Endometrial microvascular endothelial cells (primary cell): ENCODE measurements around the gene JAZF1. TPM values are rescaled to one million over a fixed set of nuclear protein-coding genes. Genes with fewer than 3 reads are reported as not detected.

Experiments used
- in situ Hi-C: cut with HindIII; loops from 2 replicates; pipeline ENCODE4 v1.10.0; 2017; ENCODE audit warnings: low sequenced_read_pairs, low pct_unique_long_range_greater_than_20kb; ENCODE audit errors: inconsistent ontology term
- total RNA-seq: library from RNA; depleted of rRNA; stranded (reverse); fragments of >200 nt; gene quantifications from one replicate; pipeline ENCODE4 v1.2.3, GENCODE V29; 2015; ENCODE audit errors: inconsistent ontology term

The JAZF1 gene
- total RNA-seq, 1 donor from 2014 or later, result 8.9 TPM

DNA sequence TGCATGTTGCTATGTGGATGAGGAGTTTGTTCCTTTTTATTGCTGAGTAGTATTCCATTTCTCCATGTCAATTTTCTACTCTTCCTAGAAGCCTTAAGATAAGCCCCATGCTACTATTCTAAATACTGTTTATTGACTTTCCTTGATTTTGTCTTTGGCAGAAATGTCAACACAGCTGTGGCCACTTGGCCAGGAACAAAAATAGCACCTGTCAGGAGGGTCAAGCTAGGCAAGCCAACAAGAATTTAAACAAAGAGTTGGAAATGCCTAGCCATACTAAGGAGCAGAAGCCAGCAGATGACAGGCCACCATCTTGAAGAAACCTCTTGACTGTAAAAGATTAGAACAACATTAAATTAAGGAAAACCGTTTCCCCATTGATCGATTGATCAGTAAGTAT lies 34.7 kb downstream of the JAZF1 start:
- in situ Hi-C loops, result no loop called here

DNA sequence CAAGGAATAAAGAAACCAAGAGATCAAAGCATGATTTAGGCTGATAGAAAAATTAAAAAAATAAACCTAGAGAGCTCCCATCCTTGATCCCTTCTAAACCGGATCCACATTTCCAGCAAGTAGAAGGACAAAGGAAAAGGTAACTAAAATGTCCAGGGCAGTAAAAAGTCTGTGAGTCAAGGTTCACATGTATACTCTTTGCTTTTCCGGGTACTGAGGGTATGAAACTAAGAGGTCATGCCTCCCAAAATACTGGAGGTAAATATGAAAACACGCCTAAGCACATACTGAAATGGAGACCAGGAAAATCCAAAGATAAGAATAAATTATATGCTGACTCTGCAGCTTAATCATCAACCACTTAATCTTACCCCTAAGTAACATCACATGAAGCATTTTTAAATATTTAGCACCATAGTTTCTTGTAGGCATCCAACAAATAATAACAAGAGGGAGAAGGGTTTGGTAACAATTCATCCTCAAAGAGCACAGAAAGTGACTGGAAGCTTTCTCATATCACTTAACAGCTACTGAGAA lies 35.4 kb downstream of the JAZF1 start:
- in situ Hi-C loops, result no loop called here

DNA sequence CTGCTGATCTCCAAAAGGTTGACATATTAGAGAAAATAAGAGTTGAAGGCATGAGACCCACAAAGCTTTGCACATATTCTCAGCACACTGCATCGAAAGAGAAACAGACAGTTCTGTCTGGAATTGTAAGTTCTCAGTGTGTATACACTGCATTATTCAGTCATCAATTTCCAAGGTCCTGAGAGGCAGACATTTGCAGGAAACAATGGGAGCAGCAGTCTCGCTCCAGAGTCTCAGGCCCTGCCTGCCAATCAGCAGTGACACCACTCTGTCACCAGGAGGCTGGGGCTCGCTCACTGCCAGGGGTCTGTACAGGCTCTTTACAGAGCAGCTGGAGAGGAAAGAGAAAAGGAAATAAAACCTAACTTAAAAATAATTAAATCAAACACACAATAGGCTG lies 36.3 kb downstream of the JAZF1 start:
- in situ Hi-C loops, result no loop called here

DNA sequence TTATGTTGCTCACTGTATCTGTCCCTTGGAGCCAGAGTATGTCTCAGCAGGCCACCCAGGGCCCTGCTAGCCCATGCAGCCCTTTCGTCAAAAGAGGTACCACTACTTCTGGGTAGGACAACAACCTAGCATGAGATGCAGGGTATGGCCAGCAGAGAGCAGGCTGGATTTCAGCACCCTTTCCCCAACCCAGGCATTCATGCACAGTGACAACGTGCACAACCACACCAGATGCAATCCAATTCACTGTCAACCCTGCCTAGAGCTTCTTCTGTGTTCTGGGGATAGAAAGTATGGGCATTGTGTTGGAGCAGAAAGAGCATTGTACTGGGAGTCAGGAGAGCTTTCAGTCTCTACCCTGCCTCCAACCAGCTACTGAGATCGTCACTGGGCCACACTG lies 37.9 kb downstream of the JAZF1 start:
- in situ Hi-C loops, result no loop called here

DNA sequence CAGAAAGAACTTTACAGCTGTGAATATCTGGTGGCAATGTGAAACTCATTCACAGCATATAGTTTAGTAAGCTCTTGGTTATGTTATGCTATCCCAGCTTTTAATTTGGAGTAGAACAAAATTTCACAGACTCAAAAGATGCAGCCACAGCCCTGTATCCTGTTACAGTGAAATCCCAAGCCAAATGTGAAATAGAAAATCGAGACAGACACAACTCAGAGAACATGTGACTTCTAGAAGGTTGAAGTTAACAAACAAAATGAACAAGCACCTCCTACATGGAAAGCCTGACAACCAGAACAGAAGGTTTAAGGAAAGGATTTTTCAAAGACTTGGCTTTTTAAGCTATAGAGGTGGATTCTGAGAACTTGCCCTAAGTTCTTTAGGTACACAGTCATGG lies 39.6 kb downstream of the JAZF1 start:
- in situ Hi-C loops, result no loop called here

DNA sequence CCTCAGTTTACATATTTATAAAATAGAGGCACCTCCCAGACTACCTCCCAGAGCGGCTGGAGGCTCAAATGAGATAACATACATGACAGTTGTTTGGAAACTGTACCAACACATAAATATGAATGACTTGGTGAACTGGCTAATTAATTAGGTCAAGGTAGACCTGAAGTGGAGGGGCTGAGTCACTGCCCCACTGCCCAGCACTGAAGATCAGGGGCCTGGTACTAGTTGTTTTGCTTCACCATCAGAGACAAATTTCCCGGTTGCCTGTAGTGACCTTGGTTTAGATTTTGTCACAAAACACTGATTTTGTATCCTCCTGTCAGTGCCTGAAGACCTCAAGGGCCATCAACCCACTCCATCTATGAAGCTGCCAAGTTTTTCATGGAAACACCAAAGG lies 41.8 kb downstream of the JAZF1 start:
- in situ Hi-C loops, result no loop called here

DNA sequence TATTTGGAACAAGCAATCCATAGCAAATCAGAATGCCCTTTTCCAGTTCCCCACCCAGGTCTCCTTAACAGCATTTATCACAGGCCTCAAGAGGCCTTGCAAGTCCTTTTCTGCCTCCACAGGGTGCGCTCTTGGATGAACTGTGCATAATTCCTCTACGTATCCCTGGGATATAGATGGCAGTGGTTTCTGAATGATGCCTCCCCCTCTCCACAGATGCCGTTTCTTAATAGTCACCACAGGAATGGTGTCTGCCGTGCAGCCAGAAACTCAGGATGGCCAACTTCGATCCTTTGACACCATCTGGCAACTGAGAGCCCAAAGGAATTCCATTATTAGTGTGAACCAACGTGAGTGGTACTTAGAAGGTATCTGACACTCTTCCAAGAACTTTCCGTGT lies 43.1 kb downstream of the JAZF1 start:
- in situ Hi-C loops, result no loop called here

DNA sequence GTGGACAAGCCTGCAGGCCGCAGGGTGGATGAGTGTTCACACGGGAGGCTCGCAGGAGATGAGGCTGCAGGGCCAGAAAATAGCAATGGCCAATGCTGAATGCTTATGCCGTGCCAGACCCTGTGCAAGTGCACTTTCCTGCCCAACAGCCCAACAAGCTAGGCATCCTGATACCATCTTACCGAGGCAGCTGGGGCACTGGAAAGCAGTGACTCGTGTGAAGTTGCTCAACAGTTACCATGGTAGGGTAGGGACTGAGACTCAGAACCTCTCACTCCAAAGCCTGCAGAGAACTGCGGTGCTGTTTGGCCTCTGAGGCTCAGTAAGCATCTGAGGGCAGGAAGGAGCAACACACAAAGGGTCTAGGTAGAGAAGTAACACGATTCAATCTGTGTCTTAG lies 43.7 kb downstream of the JAZF1 start:
- in situ Hi-C loops, result no loop called here

DNA sequence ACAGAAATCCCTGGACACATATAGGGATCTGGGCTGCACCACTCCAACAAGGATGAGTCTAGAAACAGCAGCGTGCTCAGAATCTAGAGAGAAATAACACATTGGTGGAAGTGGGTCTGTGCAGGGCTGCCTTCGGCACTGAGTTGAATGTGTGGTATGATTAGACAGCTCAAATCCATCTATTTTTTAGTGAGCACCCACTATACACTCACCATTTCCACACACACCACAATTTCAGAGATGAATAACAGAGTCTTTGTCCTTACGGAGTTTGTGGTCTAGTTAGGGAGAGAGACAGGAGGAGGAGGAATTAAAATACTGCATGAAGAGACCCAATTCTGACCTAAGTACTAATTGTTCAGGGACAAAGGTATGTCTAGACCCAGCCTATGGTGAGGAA lies 44.2 kb downstream of the JAZF1 start:
- in situ Hi-C loops, result no loop called here

DNA sequence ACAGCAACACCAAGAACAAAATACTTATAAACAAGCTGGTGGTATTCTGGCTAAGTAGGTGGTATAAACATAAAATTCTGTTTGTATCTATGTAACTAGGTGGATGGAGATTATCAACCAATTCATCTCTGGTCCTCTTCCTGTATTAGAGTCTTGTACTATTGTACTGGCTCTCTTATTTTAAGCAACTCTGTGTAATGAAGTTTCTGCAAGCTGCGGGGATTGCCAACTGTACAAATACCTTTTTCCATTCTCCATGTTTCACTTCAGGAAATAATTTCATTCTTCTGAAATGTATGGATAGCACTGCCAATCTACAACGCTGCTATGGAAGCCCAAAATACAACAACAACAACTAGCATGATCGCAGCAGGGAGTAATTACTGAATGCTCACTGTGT lies 44.8 kb downstream of the JAZF1 start:
- in situ Hi-C loops, result no loop called here

DNA sequence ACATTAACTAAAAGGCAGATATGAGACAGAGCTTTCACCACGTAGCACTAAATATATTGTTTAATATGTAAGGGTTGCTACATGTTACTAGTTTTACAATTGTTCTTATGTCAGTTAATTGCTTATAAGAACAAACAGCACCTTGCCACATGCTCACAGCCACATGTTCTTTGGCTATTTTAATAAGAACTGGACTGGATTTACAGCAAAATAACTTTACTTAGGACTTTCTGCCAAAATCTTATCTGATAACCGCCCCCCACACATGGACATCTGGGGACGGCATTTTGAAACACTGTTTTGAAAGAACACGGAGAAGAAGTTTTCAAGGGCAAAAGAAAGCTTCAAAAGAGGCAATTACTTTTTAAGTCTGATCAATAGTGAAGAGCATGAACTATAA lies 45.3 kb downstream of the JAZF1 start:
- in situ Hi-C loops, result no loop called here

DNA sequence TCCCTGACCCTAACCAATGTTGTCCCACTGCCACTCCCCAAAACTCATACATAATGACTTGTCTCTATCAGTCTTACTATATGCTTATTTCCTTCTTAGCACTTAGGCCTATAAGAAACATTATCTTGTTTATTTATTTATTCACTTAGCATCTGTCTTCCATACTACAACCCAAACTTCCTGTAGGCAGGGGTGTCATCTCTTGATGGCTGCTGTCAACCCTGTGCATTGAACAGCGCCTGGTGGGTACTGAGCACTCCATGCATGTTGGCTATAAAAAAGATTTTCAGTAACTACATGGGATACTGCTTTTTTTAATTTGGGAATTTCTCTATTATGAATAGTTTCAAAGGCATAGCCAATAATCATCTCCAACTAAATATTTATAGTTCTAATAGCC lies 46.7 kb downstream of the JAZF1 start:
- in situ Hi-C loops, result no loop called here

DNA sequence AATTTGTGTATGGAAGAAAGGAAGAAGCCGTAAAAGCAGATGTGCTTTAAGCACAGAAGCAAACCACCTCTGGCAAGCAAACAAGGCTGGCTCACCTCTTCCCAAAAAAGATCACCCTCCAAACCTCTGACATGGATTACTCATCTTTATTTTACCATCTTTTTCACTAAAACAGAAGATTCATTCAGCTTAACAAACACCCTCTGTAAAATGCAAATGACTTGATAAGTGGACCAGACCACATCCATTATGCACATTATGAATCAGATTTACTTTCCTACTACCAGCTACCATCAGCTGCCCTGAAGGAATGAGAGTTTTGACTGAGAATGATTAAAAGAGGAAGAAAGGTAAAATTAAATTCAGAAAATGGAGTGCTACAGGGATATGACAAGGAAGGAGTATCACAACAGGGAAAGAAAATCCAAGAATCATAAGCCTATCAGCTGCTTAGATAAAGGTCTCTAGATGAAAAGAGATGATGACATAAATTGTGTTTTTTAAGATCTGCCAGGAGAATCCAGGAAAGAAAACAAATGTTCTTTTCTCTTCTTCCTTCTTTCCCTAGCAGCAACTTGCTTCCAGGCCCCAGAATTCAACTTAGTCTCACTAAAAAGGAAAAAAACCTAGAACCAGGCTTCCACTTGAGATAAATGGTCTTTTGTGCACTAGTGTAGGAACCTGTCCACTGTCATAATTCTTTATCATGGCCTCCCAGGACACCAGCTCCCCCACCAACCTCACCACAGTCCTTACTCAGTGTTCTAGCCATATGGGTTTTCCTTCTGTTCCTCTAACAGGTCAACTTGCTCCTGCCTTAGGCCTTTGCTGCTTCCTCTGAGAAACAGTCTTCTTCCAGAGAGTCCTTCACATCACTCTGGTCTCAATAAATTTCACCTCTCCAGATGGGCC lies 47.4 kb downstream of the JAZF1 start:
- in situ Hi-C loops, result no loop called here

DNA sequence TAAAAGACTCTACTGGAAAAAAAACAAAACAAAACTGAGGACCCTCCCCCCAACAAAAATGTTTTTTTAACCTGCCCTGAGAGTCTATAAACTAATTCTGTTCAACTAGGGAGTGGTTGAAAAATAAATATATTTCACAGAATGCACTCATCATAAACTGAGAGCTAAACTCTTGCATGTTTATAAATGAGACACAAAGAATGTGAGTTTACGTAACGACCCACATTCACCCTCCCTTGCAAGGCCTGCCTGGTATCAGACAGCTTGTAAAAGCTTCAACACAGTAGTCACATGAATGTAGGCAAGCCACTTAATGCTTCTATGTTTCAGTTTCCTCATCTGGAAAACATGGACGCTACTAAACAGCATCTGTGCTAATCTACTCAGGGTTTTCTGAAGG lies 50.3 kb downstream of the JAZF1 start:
- in situ Hi-C loops, result no loop called here

DNA sequence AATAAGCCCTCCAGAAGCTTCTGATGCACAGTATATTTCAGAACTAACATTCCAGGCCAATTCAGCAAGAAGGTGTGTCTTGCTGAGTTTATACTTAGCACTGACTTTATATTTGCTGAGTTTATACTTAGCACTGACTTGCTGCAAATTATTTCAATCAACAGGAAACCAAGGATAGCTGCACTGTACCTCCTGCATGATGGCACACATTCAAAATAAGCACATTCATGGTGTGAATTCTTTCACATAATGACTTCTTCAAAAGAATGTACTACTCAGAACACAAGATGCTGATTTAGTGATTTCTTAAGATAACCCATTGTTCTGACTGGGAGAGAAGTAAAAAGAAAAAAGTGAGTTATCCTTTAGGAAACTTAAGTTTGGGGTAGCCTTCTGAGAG lies 52.0 kb downstream of the JAZF1 start:
- in situ Hi-C loops, result no loop called here

DNA sequence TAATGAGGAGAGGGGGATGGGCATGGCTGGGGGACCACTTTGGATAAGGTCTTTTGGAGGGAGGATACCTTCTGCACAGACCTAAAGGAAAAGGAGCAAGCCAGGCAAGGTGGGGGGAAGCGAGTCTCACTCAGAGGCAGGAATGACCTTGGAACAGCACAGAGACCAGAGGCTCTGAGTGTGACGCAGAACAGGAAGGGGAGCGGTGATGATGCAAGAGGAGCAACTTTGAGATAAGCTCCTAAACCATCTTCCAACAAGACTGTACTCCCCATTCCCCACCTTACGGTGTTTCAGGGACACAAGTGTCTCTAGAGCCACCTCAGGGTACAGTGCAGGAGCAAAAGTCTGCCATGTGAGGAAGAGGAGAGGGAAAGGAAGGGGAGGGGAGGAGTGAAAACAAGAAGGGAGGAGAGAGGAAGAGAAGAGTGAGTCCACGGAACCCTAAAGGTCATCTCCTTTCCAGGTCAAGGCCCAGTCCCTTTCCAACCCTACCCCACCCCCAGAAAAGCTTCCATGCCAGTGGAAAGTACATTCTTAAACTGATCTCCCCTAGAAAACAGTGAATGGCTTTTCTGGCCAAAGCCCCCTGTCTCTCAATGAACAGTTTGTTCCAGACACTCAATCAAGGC lies 54.1 kb downstream of the JAZF1 start:
- in situ Hi-C loops, result no loop called here

DNA sequence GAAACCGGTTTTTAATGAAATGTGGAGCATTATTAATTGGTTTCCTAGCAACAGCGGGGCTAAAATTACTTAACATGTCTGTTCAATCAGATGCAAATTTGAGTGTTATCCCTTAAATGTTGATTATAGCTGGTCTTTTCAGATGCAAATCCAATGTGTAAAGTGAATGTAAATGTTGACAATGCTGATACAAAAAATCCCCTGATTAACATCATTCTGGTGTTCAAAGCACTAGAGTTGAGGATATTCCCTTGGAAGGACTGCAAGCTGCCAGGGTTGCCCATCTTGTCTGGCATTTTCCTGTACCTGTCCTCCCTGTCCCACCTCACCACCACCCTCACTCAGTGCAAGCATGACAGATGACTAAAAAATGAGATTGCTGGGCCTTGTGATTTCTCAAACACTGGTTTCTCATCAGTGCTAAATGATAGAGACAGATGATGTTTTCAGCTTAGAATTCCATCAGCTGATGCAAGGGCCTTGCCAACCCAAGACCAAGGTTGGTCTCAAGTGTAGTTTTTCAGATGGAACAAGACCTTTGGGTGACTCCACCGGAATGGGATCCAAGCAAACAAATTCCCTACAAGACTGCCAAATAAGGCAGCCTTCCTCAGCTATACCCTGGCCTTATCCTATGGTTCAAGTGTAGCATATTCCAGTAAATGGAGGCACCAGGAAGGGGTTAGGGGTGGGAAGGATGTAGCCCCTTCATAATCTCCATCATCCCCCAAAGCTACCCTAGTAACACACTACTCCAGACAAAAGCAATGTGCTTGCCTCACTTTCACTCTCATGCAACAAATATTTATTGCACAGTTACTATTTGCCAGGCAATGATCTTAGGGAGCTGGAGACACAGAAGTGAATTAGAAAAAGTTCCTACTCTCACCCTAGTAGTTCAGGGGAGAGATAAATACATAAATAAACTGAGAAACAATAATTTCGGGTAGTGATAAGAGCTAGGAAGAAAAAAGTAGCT lies 54.9 kb downstream of the JAZF1 start:
- in situ Hi-C loops, result no loop called here

DNA sequence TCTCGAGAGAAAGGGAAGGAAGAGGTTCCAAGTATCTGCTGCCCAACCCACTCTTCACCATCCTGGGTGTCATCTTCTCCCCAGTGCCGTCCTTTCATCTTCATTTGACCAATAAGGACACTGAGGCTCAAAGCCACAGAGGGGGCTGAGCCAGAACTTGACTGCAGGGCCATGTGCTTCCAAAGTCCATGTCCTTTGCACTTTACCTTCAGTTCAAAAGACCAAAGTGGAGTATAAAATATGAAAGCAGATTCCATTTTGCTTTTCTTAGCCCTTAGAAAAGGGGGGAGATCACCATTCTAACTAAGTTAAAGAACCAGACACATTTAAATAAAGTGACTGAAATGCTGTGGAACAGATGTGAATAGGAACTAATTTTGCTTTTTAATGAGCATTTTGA lies 56.2 kb downstream of the JAZF1 start:
- in situ Hi-C loops, result no loop called here

DNA sequence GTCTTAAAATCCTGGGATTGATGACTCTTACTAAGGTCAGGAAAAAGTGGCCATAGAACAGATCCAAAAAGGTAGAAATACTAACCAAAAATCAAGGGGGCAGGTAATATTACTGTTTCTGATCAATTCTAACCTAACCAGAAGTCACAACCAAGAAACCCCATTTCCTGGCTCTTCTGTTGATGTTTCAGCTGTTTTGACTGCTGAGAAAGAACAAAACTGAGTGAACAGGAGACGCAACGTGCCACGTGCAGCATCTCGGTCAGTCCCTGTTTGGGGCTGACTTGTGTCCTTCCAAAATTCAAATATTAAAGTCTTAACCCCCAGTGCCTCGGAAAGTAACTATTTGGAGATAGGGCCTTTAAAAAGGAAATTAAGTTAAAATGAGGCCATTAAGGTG lies 56.8 kb downstream of the JAZF1 start:
- in situ Hi-C loops, result no loop called here
